ENCODE data around the gene HSH2D. TPM values are rescaled to one million over a fixed set of nuclear protein-coding genes. Genes with fewer than 3 reads are reported as not detected.
"Not testable (repeated sequence)": the region's sequence is repeated elsewhere in the genome, so short reads cannot be mapped to it uniquely, and the experiment has no call there.

Gene HSH2D
- total and polyA plus RNA-seq, 10 of the 15 experiments (the other 5 are each of a cell fraction or from before 2014, with no cell fraction given): 22.0 to 145 (median 89.3) TPM

DNA sequence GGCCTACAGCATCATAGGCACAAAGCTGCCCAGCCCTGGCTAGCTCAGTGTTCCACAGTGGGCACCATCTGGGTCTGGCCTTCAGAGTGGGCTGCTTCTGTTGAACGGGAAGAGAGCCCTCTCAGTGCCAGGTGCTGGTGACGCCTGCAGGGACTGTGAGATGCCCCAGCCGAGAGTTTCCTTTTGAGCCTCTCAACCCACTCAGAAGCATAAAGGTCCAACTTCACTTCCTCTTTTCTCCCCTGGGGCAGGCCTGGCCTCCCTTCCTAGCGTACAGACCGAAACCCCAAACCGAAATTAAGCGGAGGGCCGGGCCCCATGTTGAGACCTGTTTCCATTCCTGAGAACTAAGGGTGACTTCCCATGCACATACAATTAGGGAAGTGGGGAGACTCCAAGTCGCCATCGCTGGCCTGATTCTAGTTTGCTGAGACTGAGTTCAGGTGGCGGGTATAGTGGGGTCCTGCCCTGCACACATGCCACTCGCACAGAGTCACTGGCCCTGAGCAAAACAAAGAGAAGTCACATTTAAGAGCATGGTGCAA lies 24.9 kb upstream of the HSH2D start (continued):
- TF ChIP-seq, protein P1, sequence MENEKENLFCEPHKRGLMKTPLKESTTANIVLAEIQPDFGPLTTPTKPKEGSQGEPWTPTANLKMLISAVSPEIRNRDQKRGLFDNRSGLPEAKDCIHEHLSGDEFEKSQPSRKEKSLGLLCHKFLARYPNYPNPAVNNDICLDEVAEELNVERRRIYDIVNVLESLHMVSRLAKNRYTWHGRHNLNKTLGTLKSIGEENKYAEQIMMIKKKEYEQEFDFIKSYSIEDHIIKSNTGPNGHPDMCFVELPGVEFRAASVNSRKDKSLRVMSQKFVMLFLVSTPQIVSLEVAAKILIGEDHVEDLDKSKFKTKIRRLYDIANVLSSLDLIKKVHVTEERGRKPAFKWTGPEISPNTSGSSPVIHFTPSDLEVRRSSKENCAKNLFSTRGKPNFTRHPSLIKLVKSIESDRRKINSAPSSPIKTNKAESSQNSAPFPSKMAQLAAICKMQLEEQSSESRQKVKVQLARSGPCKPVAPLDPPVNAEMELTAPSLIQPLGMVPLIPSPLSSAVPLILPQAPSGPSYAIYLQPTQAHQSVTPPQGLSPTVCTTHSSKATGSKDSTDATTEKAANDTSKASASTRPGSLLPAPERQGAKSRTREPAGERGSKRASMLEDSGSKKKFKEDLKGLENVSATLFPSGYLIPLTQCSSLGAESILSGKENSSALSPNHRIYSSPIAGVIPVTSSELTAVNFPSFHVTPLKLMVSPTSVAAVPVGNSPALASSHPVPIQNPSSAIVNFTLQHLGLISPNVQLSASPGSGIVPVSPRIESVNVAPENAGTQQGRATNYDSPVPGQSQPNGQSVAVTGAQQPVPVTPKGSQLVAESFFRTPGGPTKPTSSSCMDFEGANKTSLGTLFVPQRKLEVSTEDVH (IDR thresholded peaks at IDR 0.05; ENCODE audit: low read depth, partially characterized antibody): no peak
- peak; percentile 96 for TF ChIP-seq MTA2 (IDR thresholded peaks at IDR 0.05; ENCODE audit: low read depth)

DNA sequence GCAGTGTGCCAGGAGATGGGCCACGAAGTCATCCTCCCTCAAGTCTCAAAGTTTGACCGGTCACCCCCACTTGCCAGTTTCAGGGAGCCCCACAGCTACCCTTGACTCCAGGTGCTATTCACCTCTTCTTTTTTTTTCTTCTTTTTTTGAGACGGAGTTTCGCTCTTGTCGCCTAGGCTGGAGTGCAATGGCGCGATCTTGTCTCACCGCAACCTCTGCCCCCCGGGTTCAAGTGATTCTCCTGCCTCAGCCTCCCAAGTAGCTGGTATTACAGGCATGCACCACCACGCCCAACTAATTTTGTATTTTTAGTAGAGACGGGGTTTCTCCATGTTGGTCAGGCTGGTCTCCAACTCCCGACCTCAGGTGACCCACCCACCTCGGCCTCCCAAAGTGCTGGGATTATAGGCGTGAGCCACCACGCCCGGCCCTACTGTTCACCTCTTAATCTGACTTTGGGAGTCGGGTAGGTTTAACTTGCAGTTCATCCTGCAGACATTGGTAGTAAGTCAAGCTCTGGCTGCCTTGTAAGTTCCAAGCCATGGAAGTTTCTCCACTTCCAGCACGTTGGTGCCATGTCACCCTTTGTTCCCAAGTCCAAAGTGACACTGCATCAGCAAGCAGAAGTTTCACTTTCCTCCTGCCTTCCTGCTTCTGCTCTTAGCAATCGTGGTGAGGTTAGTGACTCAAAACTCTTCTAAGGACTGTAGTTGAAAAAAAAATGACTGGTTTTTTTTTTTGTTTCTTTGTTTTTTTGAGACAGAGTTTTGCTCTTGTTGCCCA lies 24.2 kb upstream of the HSH2D start:
- FAIRE-seq: peak; percentile 41
- peak; percentile 87 for DNase-seq (ENCODE audit: low read depth, low spot score)
- CTCF ChIA-PET: interaction anchor here (1.2 to 6.8 kb wide), 5 partner anchors 24 to 66 kb away, joined by 3 to 111 read pairs (median 6); partner anchors contain the start of genes FAM32A and HSH2D
- Histone ChIP-seq H3K27ac (ENCODE audit: control insufficient read depth, insufficient read depth) (peak overlapping the region; percentile 100), H3K4me2 (ENCODE audit: control insufficient read depth, insufficient read depth) (peak overlapping the region; percentile 92), H3K79me2 (ENCODE audit: control insufficient read depth, insufficient read depth, low read length) (peaks cover 70% of the 10 kb centered on the region), H3K4me3 (peak overlapping the region; percentile 16; the same call in 1 of the 2 replicates), H3K4me1 (ENCODE audit: control insufficient read depth, insufficient read depth, low read length) (peaks cover 61% of the 10 kb centered on the region), H3K36me3 (ENCODE audit: control insufficient read depth in 2 of 2, insufficient read depth in 2 of 2, low read length in 1 of 2) (peaks cover 28 to 47% of the 10 kb centered on the region in 2 experiments), H3K9ac (ENCODE audit: control insufficient read depth, insufficient read depth, low read length) (peak overlapping the region; percentile 87)
- RAD21 ChIA-PET (ENCODE audit: unreplicated experiment): interaction anchor here (1.6 to 5.6 kb wide), 4 partner anchors 18 to 62 kb away, joined by 5 to 80 read pairs (median 24); partner anchors contain the start of gene HSH2D
- in situ Hi-C loops (cut with MboI); H4K20me1 ChIP-seq (ENCODE audit: control insufficient read depth, insufficient read depth); H2AFZ ChIP-seq (ENCODE audit: control insufficient read depth, low read depth, low read length); BruUV-seq (replicated peaks); H3K27me3 ChIP-seq (replicated peaks in 1 of 2; ENCODE audit: control insufficient read depth in 2 of 2, insufficient read depth in 2 of 2, low read length in 1 of 2); H3K9me3 ChIP-seq (replicated peaks; ENCODE audit: control insufficient read depth, insufficient read depth, low read length): not testable (repeated sequence)
- peak; percentile 53 for ATAC-seq
- SMC1A ChIA-PET (ENCODE audit: uncharacterized antibody, unreplicated experiment): interaction anchor here (0.8 to 8.6 kb wide), 7 partner anchors 14 to 66 kb away, joined by 3 to 135 read pairs (median 18); partner anchors contain the start of genes FAM32A and HSH2D
- WGBS (ENCODE audit: insufficient coverage, insufficient replicate concordance, low lambda C conversion rate, missing lambda C conversion rate): under 1% methylated on average over 19 of the region's 19 CpGs
- POLR2A ChIA-PET: interaction anchor here (0.7 to 11.3 kb wide), 7 partner anchors 14 to 62 kb away, joined by 3 to 174 read pairs (median 6); partner anchors contain the start of genes HSH2D and TPM4
- intact Hi-C loops (cut with micrococcal nuclease; ENCODE audit: unreplicated experiment): loop anchor here (2.0 to 10.0 kb wide), 2 partner anchors 40 to 326 kb away; no protein-coding TSS in a partner anchor
- TF ChIP-seq MXI1 (IDR thresholded peaks at IDR 0.05; ENCODE audit: low read depth, low read length) (peak; percentile 55), BHLHE40 (IDR thresholded peaks at IDR 0.05; ENCODE audit: borderline replicate concordance in 1 of 2, low read depth in 2 of 2, low read length in 1 of 2) (peak; percentile 59 to 67; a peak in 3 of 4 replicates), ETV6 (conservative IDR thresholded peaks at IDR 0.05 in 1 of 2, IDR thresholded peaks at IDR 0.05 in 1 of 2; ENCODE audit: borderline replicate concordance in 1 of 2, low read depth in 1 of 2) (peak in 1 of 2 experiments; percentile 99; a peak in 2 of 4 replicates), PML (IDR thresholded peaks at IDR 0.05; ENCODE audit: low read length) (peak; percentile 76; the same call in 1 of the 2 replicates), SMAD5 (IDR thresholded peaks at IDR 0.05; ENCODE audit: low read depth) (0 out of 2 replicates have a peak, but pooled peaks have one; percentile 19), NR2F1 (conservative IDR thresholded peaks at IDR 0.05) (0 out of 2 replicates have a peak, but pooled peaks have one; percentile 17), BCL11A (IDR thresholded peaks at IDR 0.05; ENCODE audit: low read depth, low read length) (peak; percentile 93), ATF7 (IDR thresholded peaks at IDR 0.05; ENCODE audit: low read depth) (peak; percentile 53), SRF (IDR thresholded peaks at IDR 0.05; ENCODE audit: low read depth in 2 of 2, low read length in 2 of 2) (peak in 1 of 2 experiments; percentile 63; a peak in 1 of 4 replicates), EED (IDR thresholded peaks at IDR 0.05; ENCODE audit: low read depth) (peak; percentile 99), IKZF2 (IDR thresholded peaks at IDR 0.05) (peak; percentile 97), FOXM1 (IDR thresholded peaks at IDR 0.05; ENCODE audit: low read depth, low read length) (peak; percentile 80; the same call in 1 of the 2 replicates), ZNF384 (IDR thresholded peaks at IDR 0.05; ENCODE audit: borderline replicate concordance, low read depth, low read length) (peak; percentile 91)
- TF ChIP-seq, protein P2, sequence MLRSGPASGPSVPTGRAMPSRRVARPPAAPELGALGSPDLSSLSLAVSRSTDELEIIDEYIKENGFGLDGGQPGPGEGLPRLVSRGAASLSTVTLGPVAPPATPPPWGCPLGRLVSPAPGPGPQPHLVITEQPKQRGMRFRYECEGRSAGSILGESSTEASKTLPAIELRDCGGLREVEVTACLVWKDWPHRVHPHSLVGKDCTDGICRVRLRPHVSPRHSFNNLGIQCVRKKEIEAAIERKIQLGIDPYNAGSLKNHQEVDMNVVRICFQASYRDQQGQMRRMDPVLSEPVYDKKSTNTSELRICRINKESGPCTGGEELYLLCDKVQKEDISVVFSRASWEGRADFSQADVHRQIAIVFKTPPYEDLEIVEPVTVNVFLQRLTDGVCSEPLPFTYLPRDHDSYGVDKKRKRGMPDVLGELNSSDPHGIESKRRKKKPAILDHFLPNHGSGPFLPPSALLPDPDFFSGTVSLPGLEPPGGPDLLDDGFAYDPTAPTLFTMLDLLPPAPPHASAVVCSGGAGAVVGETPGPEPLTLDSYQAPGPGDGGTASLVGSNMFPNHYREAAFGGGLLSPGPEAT (IDR thresholded peaks at IDR 0.05; ENCODE audit: low read depth): peak; percentile 76; the same call in 1 of the 2 replicates
